HG03060 (cell line): ENCODE measurements around the gene GRPEL2.

Experiments used
- ATAC-seq: cut with Tn5 transposase; IDR thresholded peaks from one replicate; pipeline ENCODE4 v1.9.1; 2021; ENCODE audit warnings: low read depth, moderate number of reproducible peaks; ENCODE audit not compliant: unreplicated experiment

Gene GRPEL2

GRCh38 chr5:149353911-149354310 is 8.6 kb downstream of the GRPEL2 start:
- ATAC-seq, result no peak

- no peak for ATAC-seq
Observed at GRCh38 chr5:149355688-149356087, 10.4 kb downstream of the GRPEL2 start.

- ATAC-seq, result no peak
Observed at GRCh38 chr5:149356391-149356790, 11.1 kb downstream of the GRPEL2 start.

- ATAC-seq, result peak; percentile 98
Observed at GRCh38 chr5:149357370-149358293, 12.3 kb downstream of the GRPEL2 start, which contains the start of gene PCYOX1L. Gene PCYOX1L (plus strand): TSS chr5:149358046. CDS start chr5:149358069, 23 bp downstream.

GRCh38 chr5:149358294-149358651 is 13.0 kb downstream of the GRPEL2 start:
- ATAC-seq, result no peak

- ATAC-seq, result no peak
Observed at GRCh38 chr5:149358868-149359495, 13.7 kb downstream of the GRPEL2 start.

- no peak for ATAC-seq
Observed at GRCh38 chr5:149360272-149360671, 15.0 kb downstream of the GRPEL2 start.

GRCh38 chr5:149362541-149362940 is 17.2 kb downstream of the GRPEL2 start:
- no peak for ATAC-seq

GRCh38 chr5:149363358-149363757 is 18.1 kb downstream of the GRPEL2 start:
- no peak for ATAC-seq

GRCh38 chr5:149363936-149364335 is 18.6 kb downstream of the GRPEL2 start:
- ATAC-seq, result no peak

GRCh38 chr5:149364719-149365118 is 19.4 kb downstream of the GRPEL2 start:
- ATAC-seq, result no peak

- no peak for ATAC-seq
Observed at GRCh38 chr5:149365418-149365817, 20.1 kb downstream of the GRPEL2 start.

- ATAC-seq, result no peak
Observed at GRCh38 chr5:149366169-149366729, 20.9 kb downstream of the GRPEL2 start.

- no peak for ATAC-seq
Observed at GRCh38 chr5:149367249-149367971, 22.1 kb downstream of the GRPEL2 start.

- ATAC-seq, result no peak
Observed at GRCh38 chr5:149367972-149368645, 22.8 kb downstream of the GRPEL2 start.

GRCh38 chr5:149370878-149371277 is 25.6 kb downstream of the GRPEL2 start:
- no peak for ATAC-seq

GRCh38 chr5:149371296-149371962 is 26.1 kb downstream of the GRPEL2 start:
- ATAC-seq, result no peak

- ATAC-seq, result no peak
Observed at GRCh38 chr5:149372076-149372795, 26.9 kb downstream of the GRPEL2 start.

- no peak for ATAC-seq
Observed at GRCh38 chr5:149372932-149373331, 27.6 kb downstream of the GRPEL2 start.
